Thyroid gland (tissue), 4 donors: ENCODE data around the gene NCAPD3. TPM values are rescaled to one million over a fixed set of nuclear protein-coding genes. Genes with fewer than 3 reads are reported as not detected.

ENCODE experiments used
- DNase-seq, 2 donors: peaks; one replicate each; pipeline ENCODE4 v3.0.0-alpha.2; 2019
- H3K27ac ChIP-seq, 3 donors: fragments of 200-600 bp; sonication (generic); 1 replicate in 2 of 3; 2 replicates in 1 of 3; pipeline ENCODE4 v1.5.1; 2016 to 2019; ENCODE audit warnings: mild to moderate bottlenecking in 1 of 3, moderate library complexity in 1 of 3
- H3K27me3 ChIP-seq: fragments of 200-600 bp; sonication (generic); one replicate; pipeline ENCODE4 v1.5.1; 2019
- H3K36me3 ChIP-seq, 2 donors: fragments of 200-600 bp; sonication (generic); one replicate each; pipeline ENCODE4 v1.5.1; 2016 to 2019
- H3K4me1 ChIP-seq, 2 donors: fragments of 200-600 bp; sonication (generic); one replicate each; pipeline ENCODE4 v1.5.1; 2017 to 2019
- H3K4me3 ChIP-seq, 3 donors: fragments of 200-600 bp; sonication (generic); replicated peaks in 1 of 3; 1 replicate in 2 of 3; 2 replicates in 1 of 3; pipeline ENCODE4 v1.5.1; 2016; ENCODE audit warnings: mild to moderate bottlenecking in 1 of 3
- H3K9me3 ChIP-seq: fragments of 200-600 bp; sonication (generic); one replicate; pipeline ENCODE4 v1.5.1; 2017
- CTCF ChIP-seq, 6 experiments: fragments of 200-600 bp in 3 of 6; fragments of 450-650 bp in 3 of 6; sonication (generic) in 3 of 6; IDR thresholded peaks; one replicate each; pipeline ENCODE4 v1.5.1; 2016 to 2019; ENCODE audit warnings: antibody characterized with exemption in 6 of 6, mild to moderate bottlenecking in 2 of 6, inconsistent platforms in 1 of 6, moderate library complexity in 1 of 6
- POLR2A ChIP-seq, 2 donors: fragments of 450-650 bp; IDR thresholded peaks; one replicate each; pipeline ENCODE4 v1.6.1; 2017; ENCODE audit warnings: antibody characterized with exemption in 2 of 2, mild to moderate bottlenecking in 2 of 2, moderate library complexity in 1 of 2
- WGBS, 2 donors: methylation state at CpG; one replicate each; pipeline ENCODE4 v1.1.5; 2017; 5-methylcytosine and 5-hydroxymethylcytosine counted together
- intact Hi-C: fragments of 100-400 bp; cut with DNase I; formaldehyde crosslinking; loops from one replicate; pipeline ENCODE4 v1.15.1; 2023
- total RNA-seq, 4 donors: library from RNA; depleted of rRNA; stranded (reverse); fragments of >200 nt; gene quantifications; one replicate each; pipeline ENCODE4 v1.2.3, GENCODE V29; 2016

The NCAPD3 gene
- total RNA-seq, 4 donors from 2014 or later: 17.5 to 31.4 (median 21.9) TPM

- H3K4me3 ChIP-seq: no peak overlapping the region
- H3K27me3 ChIP-seq: no peaks in the 10 kb centered on the region
- no peaks in the 10 kb centered on the region for H3K9me3 ChIP-seq
- WGBS, 2 donors: 81 to 87% methylated on average over 7 of the region's 7 CpGs
- peaks cover 49 to 53% of the 10 kb centered on the region in 2 donors for H3K36me3 ChIP-seq
- H3K4me1 ChIP-seq: peaks cover 8% of the 10 kb centered on the region in 2 donors
- no peak for DNase-seq
- no peak overlapping the region for H3K27ac ChIP-seq
- TF ChIP-seq POLR2A (IDR thresholded peaks at IDR 0.05) (no peak), CTCF (IDR thresholded peaks at IDR 0.05) (no peak)
- intact Hi-C loops: no loop called here
Observed at GRCh38 chr11:134248910-134249480, 25.2 kb upstream of the NCAPD3 start.

GRCh38 chr11:134246678-134247077 is 22.9 kb upstream of the NCAPD3 start:
- Histone ChIP-seq H3K36me3 (peaks cover 62 to 66% of the 10 kb centered on the region in 2 donors), H3K9me3 (no peaks in the 10 kb centered on the region), H3K27me3 (no peaks in the 10 kb centered on the region), H3K4me3 (no peak overlapping the region), H3K4me1 (no peaks in the 10 kb centered on the region), H3K27ac (no peak overlapping the region)
- WGBS, 2 donors: 84 to 93% methylated on average over 4 of the region's 4 CpGs
- DNase-seq: no peak
- TF ChIP-seq CTCF (IDR thresholded peaks at IDR 0.05): no peak
- TF ChIP-seq POLR2A (IDR thresholded peaks at IDR 0.05): no peak
- intact Hi-C loops: no loop called here

- Histone ChIP-seq H3K4me3 (no peak overlapping the region), H3K27ac (no peak overlapping the region), H3K9me3 (no peaks in the 10 kb centered on the region), H3K36me3 (peaks cover 62 to 72% of the 10 kb centered on the region in 2 donors), H3K4me1 (no peaks in the 10 kb centered on the region), H3K27me3 (no peaks in the 10 kb centered on the region)
- TF ChIP-seq POLR2A (IDR thresholded peaks at IDR 0.05) (no peak), CTCF (IDR thresholded peaks at IDR 0.05) (no peak)
- intact Hi-C loops: no loop called here
- WGBS, 2 donors: 89 to 95% methylated on average over 11 of the region's 11 CpGs
- no peak for DNase-seq
Observed at GRCh38 chr11:134246100-134246499, 22.3 kb upstream of the NCAPD3 start.

- DNase-seq: no peak
- TF ChIP-seq POLR2A (IDR thresholded peaks at IDR 0.05): no peak
- no peak for TF ChIP-seq CTCF (IDR thresholded peaks at IDR 0.05)
- Histone ChIP-seq H3K4me1 (no peaks in the 10 kb centered on the region), H3K27ac (no peak overlapping the region), H3K27me3 (no peaks in the 10 kb centered on the region), H3K9me3 (no peaks in the 10 kb centered on the region), H3K36me3 (peaks cover 62 to 71% of the 10 kb centered on the region in 2 donors), H3K4me3 (no peak overlapping the region)
- 94 to 97% methylated on average over 12 to 13 of the region's 14 CpGs for WGBS, 2 donors
- intact Hi-C loops: no loop called here
Observed at GRCh38 chr11:134245434-134245833, 21.7 kb upstream of the NCAPD3 start.

- TF ChIP-seq CTCF (IDR thresholded peaks at IDR 0.05): peak in 1 of 6 experiments; percentile 34
- TF ChIP-seq POLR2A (IDR thresholded peaks at IDR 0.05): no peak
- 44 to 47% methylated on average over 3 to 7 of the region's 7 CpGs for WGBS, 2 donors
Observed at GRCh38 chr11:134244593-134244992, 20.8 kb upstream of the NCAPD3 start.

More at GRCh38 chr11:134244593-134244992, 20.8 kb upstream of the NCAPD3 start:
- peaks cover 54 to 65% of the 10 kb centered on the region in 2 donors for H3K36me3 ChIP-seq
- no peak overlapping the region for H3K4me3 ChIP-seq
- intact Hi-C loops: no loop called here
- no peaks in the 10 kb centered on the region for H3K4me1 ChIP-seq
- H3K27me3 ChIP-seq: no peaks in the 10 kb centered on the region
- no peak for DNase-seq
- no peak overlapping the region for H3K27ac ChIP-seq
- no peaks in the 10 kb centered on the region for H3K9me3 ChIP-seq
